Retinal pigment epithelial cell (primary cell): ENCODE results near the gene AIP.

Source experiments
- DNase-seq: peaks from one replicate; pipeline ENCODE4 v3.0.0-alpha.2; 2010; ENCODE audit warnings: low read depth
- H3K4me3 ChIP-seq: 2 replicates; pipeline ENCODE4 v1.5.1; 2011; ENCODE audit warnings: mild to moderate bottlenecking, low read length, control low read depth, moderate library complexity
- TF ChIP-seq, protein P1 (sequence below): conservative IDR thresholded peaks from 2 replicates; pipeline ENCODE4 v1.5.1; 2011; ENCODE audit warnings: low read depth, low read length, control low read depth, inconsistent platforms

Gene AIP

GRCh38 chr11:67482827-67483798 lies at the start of gene AIP:
Gene AIP, plus strand, starts transcription at chr11:67483026. Its CDS starts 133 bp downstream, at chr11:67483159.
- peak; percentile 90 for DNase-seq
- TF ChIP-seq, protein P1, sequence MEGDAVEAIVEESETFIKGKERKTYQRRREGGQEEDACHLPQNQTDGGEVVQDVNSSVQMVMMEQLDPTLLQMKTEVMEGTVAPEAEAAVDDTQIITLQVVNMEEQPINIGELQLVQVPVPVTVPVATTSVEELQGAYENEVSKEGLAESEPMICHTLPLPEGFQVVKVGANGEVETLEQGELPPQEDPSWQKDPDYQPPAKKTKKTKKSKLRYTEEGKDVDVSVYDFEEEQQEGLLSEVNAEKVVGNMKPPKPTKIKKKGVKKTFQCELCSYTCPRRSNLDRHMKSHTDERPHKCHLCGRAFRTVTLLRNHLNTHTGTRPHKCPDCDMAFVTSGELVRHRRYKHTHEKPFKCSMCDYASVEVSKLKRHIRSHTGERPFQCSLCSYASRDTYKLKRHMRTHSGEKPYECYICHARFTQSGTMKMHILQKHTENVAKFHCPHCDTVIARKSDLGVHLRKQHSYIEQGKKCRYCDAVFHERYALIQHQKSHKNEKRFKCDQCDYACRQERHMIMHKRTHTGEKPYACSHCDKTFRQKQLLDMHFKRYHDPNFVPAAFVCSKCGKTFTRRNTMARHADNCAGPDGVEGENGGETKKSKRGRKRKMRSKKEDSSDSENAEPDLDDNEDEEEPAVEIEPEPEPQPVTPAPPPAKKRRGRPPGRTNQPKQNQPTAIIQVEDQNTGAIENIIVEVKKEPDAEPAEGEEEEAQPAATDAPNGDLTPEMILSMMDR, result peak; percentile 6
- peak within 1 kb of the TSS; percentile 66 for H3K4me3 ChIP-seq

DNA sequence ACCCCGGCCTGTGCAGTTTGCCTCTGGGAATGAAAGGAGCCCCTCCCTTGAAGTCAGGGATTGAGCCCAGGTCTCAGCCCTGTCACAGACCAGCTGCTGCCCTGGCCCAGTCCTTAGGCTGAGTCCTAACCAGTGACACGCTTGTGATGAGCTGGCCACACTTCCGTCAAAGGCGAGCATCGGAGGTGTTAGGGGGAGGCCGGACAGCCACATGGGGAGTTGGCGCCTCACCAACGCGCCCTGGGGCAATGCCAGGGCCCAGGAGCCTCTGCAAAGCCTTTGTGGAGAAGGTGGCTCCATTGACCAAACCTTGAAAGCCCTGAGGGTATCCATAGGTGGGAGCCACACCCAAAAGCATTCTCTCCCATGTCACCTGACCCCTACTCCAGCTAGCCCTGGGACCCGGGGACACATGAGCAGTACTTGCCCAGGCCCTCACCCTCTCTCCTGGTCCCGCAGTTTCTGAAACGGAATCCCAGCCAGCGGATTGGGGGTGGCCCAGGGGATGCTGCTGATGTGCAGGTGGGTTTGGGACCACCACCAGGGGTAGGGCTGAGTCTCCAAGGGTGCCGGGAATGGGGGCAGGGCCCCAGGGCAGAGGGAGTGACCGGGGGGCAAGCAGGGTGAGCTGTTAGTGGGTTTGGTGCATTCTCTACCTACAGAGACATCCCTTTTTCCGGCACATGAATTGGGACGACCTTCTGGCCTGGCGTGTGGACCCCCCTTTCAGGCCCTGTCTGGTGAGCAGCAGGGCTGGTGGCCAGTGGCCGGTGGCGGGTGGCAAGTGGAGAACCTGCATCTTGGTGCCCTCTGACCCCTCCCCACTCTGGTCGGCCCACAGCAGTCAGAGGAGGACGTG lies 49.1 kb upstream of the AIP start:
- H3K4me3 ChIP-seq, result no peak overlapping the region
- DNase-seq, result no peak
- TF ChIP-seq, protein P1, result no peak

GRCh38 chr11:67434395-67434881 lies 48.4 kb upstream of the AIP start:
- H3K4me3 ChIP-seq, result no peak overlapping the region
- no peak for DNase-seq
- TF ChIP-seq, protein P1, result no peak

GRCh38 chr11:67435031-67435726 lies 47.6 kb upstream of the AIP start:
- no peak overlapping the region for H3K4me3 ChIP-seq
- DNase-seq, result no peak
- TF ChIP-seq, protein P1, result no peak

GRCh38 chr11:67435727-67436458 lies 46.9 kb upstream of the AIP start:
- TF ChIP-seq, protein P1, result no peak
- H3K4me3 ChIP-seq, result no peak overlapping the region
- DNase-seq, result no peak
